ENCODE data around the gene OR2M3. TPM values are rescaled to one million over a fixed set of nuclear protein-coding genes. Genes with fewer than 3 reads are reported as not detected.
A peak's percentile ranks its signal among the peaks of the same experiment; 100 is the strongest.
"Not testable (repeated sequence)": the region's sequence is repeated elsewhere in the genome, so short reads cannot be mapped to it uniquely, and the experiment has no call there.

Gene OR2M3
- total RNA-seq, 3 donors from 2014 or later (not counting 1 experiment from before 2014, with no cell fraction given) = not detected

DNA sequence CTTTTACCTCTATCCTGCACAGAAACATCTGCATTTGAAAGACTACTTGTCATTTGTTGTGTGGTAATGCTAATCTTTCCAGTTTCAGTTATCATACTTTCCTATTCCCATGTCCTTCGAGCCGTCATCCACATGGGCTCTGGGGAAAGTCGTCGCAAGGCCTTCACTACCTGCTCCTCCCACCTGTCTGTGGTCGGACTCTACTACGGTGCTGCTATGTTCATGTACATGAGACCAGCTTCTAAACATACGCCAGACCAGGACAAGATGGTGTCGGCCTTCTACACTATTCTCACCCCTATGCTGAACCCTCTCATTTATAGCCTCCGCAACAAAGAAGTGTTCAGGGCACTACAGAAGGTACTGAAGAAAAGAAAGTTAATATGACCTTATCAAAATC, 42.4 kb downstream of the OR2M3 start:
- WGBS (ENCODE audit: insufficient coverage) = 94% methylated on average over 9 of the region's 9 CpGs
- ATAC-seq (no peak), DNase-seq (no peak)
- intact Hi-C loops (cut with micrococcal nuclease) = no loop called here
- peaks cover 0 to 4% of the 10 kb centered on the region in 2 donors for H3K27me3 Mint-ChIP-seq (ENCODE audit: low read depth in 2 of 2)
- Histone ChIP-seq H3K27me3 (ENCODE audit: control insufficient read depth, insufficient read depth, low read length) (no peaks in the 10 kb centered on the region), H3K4me1 (ENCODE audit: control insufficient read depth, insufficient read depth, low read length) (no peaks in the 10 kb centered on the region), H3K9me3 (ENCODE audit: control insufficient read depth, insufficient read depth, low read length) (no peaks in the 10 kb centered on the region), H3K36me3 (ENCODE audit: control insufficient read depth, insufficient read depth, low read length) (no peaks in the 10 kb centered on the region), H3K27ac (ENCODE audit: low read length) (no peak overlapping the region), H3K4me3 (ENCODE audit: low read length) (no peak overlapping the region)
- H3K4me1 Mint-ChIP-seq = peaks cover 4% of the 10 kb centered on the region in 2 donors
- no peak overlapping the region for H3K4me3 Mint-ChIP-seq
- no peak overlapping the region for H3K27ac Mint-ChIP-seq
- peaks cover 3% of the 10 kb centered on the region in 2 donors for H3K9me3 Mint-ChIP-seq
- TF ChIP-seq CTCF (IDR thresholded peaks at IDR 0.05) = no peak
- no peaks in the 10 kb centered on the region for H3K36me3 Mint-ChIP-seq

- Histone ChIP-seq H3K4me3 (ENCODE audit: low read length) (no peak overlapping the region), H3K27ac (ENCODE audit: low read length) (no peak overlapping the region), H3K27me3 (ENCODE audit: control insufficient read depth, insufficient read depth, low read length) (no peaks in the 10 kb centered on the region), H3K4me1 (ENCODE audit: control insufficient read depth, insufficient read depth, low read length) (no peaks in the 10 kb centered on the region), H3K36me3 (ENCODE audit: control insufficient read depth, insufficient read depth, low read length) (no peaks in the 10 kb centered on the region), H3K9me3 (ENCODE audit: control insufficient read depth, insufficient read depth, low read length) (no peaks in the 10 kb centered on the region)
- Mint-ChIP-seq H3K4me1 (peaks cover 4% of the 10 kb centered on the region in 2 donors), H3K36me3 (no peaks in the 10 kb centered on the region), H3K4me3 (no peak overlapping the region), H3K9me3 (peaks cover 0 to 2% of the 10 kb centered on the region in 2 donors), H3K27ac (no peak overlapping the region), H3K27me3 (ENCODE audit: low read depth in 2 of 2) (peaks cover 0 to 4% of the 10 kb centered on the region in 2 donors)
- TF ChIP-seq CTCF (IDR thresholded peaks at IDR 0.05) = peak; percentile 41
- peak in 1 of 2 donors; percentile 61 for DNase-seq
- intact Hi-C loops (cut with micrococcal nuclease) = no loop called here
- 14% methylated on average over 14 of the region's 14 CpGs for WGBS (ENCODE audit: insufficient coverage)
- ATAC-seq = peak in 1 of 3 donors; percentile 56
Measured at GRCh38 chr1:248243204-248243603, 46.1 kb downstream of the OR2M3 start.

- H3K36me3 ChIP-seq (ENCODE audit: control insufficient read depth, insufficient read depth, low read length); H3K4me3 ChIP-seq (ENCODE audit: low read length); H3K9me3 Mint-ChIP-seq; intact Hi-C loops (cut with micrococcal nuclease); H3K27ac Mint-ChIP-seq; ATAC-seq; H3K36me3 Mint-ChIP-seq; H3K27me3 Mint-ChIP-seq (ENCODE audit: low read depth in 2 of 2); H3K4me3 Mint-ChIP-seq; H3K27me3 ChIP-seq (ENCODE audit: control insufficient read depth, insufficient read depth, low read length); DNase-seq; H3K4me1 ChIP-seq (ENCODE audit: control insufficient read depth, insufficient read depth, low read length); H3K9me3 ChIP-seq (ENCODE audit: control insufficient read depth, insufficient read depth, low read length); H3K27ac ChIP-seq (ENCODE audit: low read length); H3K4me1 Mint-ChIP-seq: not testable (repeated sequence)
- no CpG with 5 or more reads among the region's 1 CpG for WGBS (ENCODE audit: insufficient coverage)
Measured at GRCh38 chr1:248259309-248259708, 62.2 kb downstream of the OR2M3 start.

Other genes starting within 250 kb of the OR2M3 start
- gene OR2L8, start 248.4 kb upstream of the OR2M3 start, total RNA-seq = 1 to 10 TPM in 1 of 3 donors, not detected in 2; 1.1 TPM
- under 1 TPM in 1 of 3 donors, not detected in 2; 0.88 TPM for gene OR2AK2, start 232.0 kb upstream of the OR2M3 start, total RNA-seq
- not detected for gene OR2L5, start 183.6 kb upstream of the OR2M3 start, total RNA-seq
- gene OR2L2, start 167.2 kb upstream of the OR2M3 start, total RNA-seq = under 1 TPM in 2 of 3 donors, not detected in 1; 0.18 to 0.19 TPM
- not detected for gene OR2L3, start 150.4 kb upstream of the OR2M3 start, total RNA-seq
- under 1 TPM in 1 of 3 donors, not detected in 2; 0.20 TPM for gene OR2L13, start 102.1 kb upstream of the OR2M3 start, total RNA-seq
- gene OR2M5, start 52.1 kb upstream of the OR2M3 start, total RNA-seq = not detected
- not detected for gene OR2M2, start 22.4 kb upstream of the OR2M3 start, total RNA-seq
- gene OR2M4, start 34.2 kb downstream of the OR2M3 start, total RNA-seq = not detected
- gene OR2T33, start 80.7 kb downstream of the OR2M3 start, total RNA-seq = not detected
- not detected for gene OR2T12, start 106.2 kb downstream of the OR2M3 start, total RNA-seq
- gene OR2M7, start 127.3 kb downstream of the OR2M3 start, total RNA-seq = not detected
- not detected for gene OR14C36, start 151.5 kb downstream of the OR2M3 start, total RNA-seq
- not detected for gene OR2T4, start 164.4 kb downstream of the OR2M3 start, total RNA-seq
- gene OR2T6, start 178.5 kb downstream of the OR2M3 start, total RNA-seq = not detected
- gene OR2T1, start 205.8 kb downstream of the OR2M3 start, total RNA-seq = not detected
- not detected for gene OR2T2, start 248.4 kb downstream of the OR2M3 start, total RNA-seq

All from natural killer cell (primary cell).